Natural killer cell treated with Interleukin-12 subunit alpha and Interleukin-12 subunit beta and Interleukin-15 and Interleukin-18, amount 100 ng/mL, for 72 hours (primary cell): ENCODE measurements around the gene MBD3. TPM values are rescaled to one million over a fixed set of nuclear protein-coding genes. Genes with fewer than 3 reads are reported as not detected.

Experiments
- ATAC-seq, 2 donors: fragments of 150-1000 bp; cut with Tn5 transposase in 1 of 2; sonication (Bioruptor Pico), chemical (Tn5 transposase) in 1 of 2; 2 replicates each; pipeline ENCODE4 v1.10.0; 2021
- DNase-seq: peaks from one replicate; pipeline ENCODE4 v3.0.0; 2022; ENCODE audit warnings: low spot score
- H3K27ac Mint-ChIP-seq, 2 donors: 1 replicate in 1 of 2; 2 replicates in 1 of 2; pipeline ENCODE4 v1.8.0; 2022; ENCODE audit warnings: mixed read lengths in 2 of 2, mild to moderate bottlenecking in 1 of 2, moderate library complexity in 1 of 2
- H3K27me3 Mint-ChIP-seq, 2 donors: 1 replicate in 1 of 2; 2 replicates in 1 of 2; pipeline ENCODE4 v1.8.0; 2022; ENCODE audit warnings: mixed read lengths in 2 of 2
- H3K36me3 Mint-ChIP-seq: one replicate; pipeline ENCODE4 v1.8.0; 2022; ENCODE audit warnings: mixed read lengths
- H3K4me1 Mint-ChIP-seq, 2 donors: 1 replicate in 1 of 2; 2 replicates in 1 of 2; pipeline ENCODE4 v1.8.0; 2022; ENCODE audit warnings: low read depth in 2 of 2, mixed read lengths in 2 of 2, mild to moderate bottlenecking in 1 of 2
- H3K4me3 Mint-ChIP-seq: one replicate; pipeline ENCODE4 v1.8.0; 2022; ENCODE audit warnings: mixed read lengths
- H3K9me3 Mint-ChIP-seq: 2 replicates; pipeline ENCODE4 v1.8.0; 2022; ENCODE audit warnings: mixed read lengths
- total RNA-seq, 2 donors: library from RNA; stranded (reverse); gene quantifications; one replicate each; pipeline ENCODE4 v1.2.3, GENCODE V29; 2022

The MBD3 gene
- total RNA-seq, 2 donors from 2014 or later: 92.5 to 233 TPM

- peaks cover 12 to 20% of the 10 kb centered on the region in 2 donors for H3K4me1 Mint-ChIP-seq
- DNase-seq: no peak
- no peak overlapping the region for H3K27ac Mint-ChIP-seq
- no peaks in the 10 kb centered on the region for H3K9me3 Mint-ChIP-seq
- H3K36me3 Mint-ChIP-seq: no peaks in the 10 kb centered on the region
- ATAC-seq: no peak
- H3K27me3 Mint-ChIP-seq: no peaks in the 10 kb centered on the region
- no peak overlapping the region for H3K4me3 Mint-ChIP-seq
These were observed 9.0 kb upstream of the MBD3 start for GRCh38 chr19:1601613-1602064.

GRCh38 chr19:1599460-1599846, 6.8 kb upstream of the MBD3 start:
- no peak overlapping the region for H3K27ac Mint-ChIP-seq
- H3K27me3 Mint-ChIP-seq: no peaks in the 10 kb centered on the region
- no peaks in the 10 kb centered on the region for H3K36me3 Mint-ChIP-seq
- H3K9me3 Mint-ChIP-seq: no peaks in the 10 kb centered on the region
- peaks cover 0 to 9% of the 10 kb centered on the region in 2 donors for H3K4me1 Mint-ChIP-seq
- DNase-seq (no peak), ATAC-seq (peak in 1 of 2 donors; percentile 44)
- H3K4me3 Mint-ChIP-seq: no peak overlapping the region

- no peaks in the 10 kb centered on the region for H3K36me3 Mint-ChIP-seq
- peaks cover 0 to 4% of the 10 kb centered on the region in 2 donors for H3K4me1 Mint-ChIP-seq
- no peak for DNase-seq
- peak; percentile 9 to 37 for ATAC-seq
- no peak overlapping the region for H3K4me3 Mint-ChIP-seq
- no peak overlapping the region for H3K27ac Mint-ChIP-seq
- no peaks in the 10 kb centered on the region for H3K9me3 Mint-ChIP-seq
- H3K27me3 Mint-ChIP-seq: no peaks in the 10 kb centered on the region
These were observed 6.3 kb upstream of the MBD3 start for GRCh38 chr19:1598777-1599459.

- Mint-ChIP-seq H3K4me3 (peak overlapping the region; percentile 86), H3K9me3 (no peaks in the 10 kb centered on the region), H3K27ac (peak overlapping the region; percentile 70 to 93), H3K4me1 (peaks cover 12 to 13% of the 10 kb centered on the region in 2 donors), H3K27me3 (no peaks in the 10 kb centered on the region), H3K36me3 (no peaks in the 10 kb centered on the region)
- no peak for ATAC-seq
- DNase-seq: no peak
These were observed 772 bp upstream of the MBD3 start for GRCh38 chr19:1593501-1593772.

- H3K4me3 Mint-ChIP-seq: peak overlapping the region; percentile 92
- no peaks in the 10 kb centered on the region for H3K27me3 Mint-ChIP-seq
- H3K36me3 Mint-ChIP-seq: no peaks in the 10 kb centered on the region
- no peaks in the 10 kb centered on the region for H3K9me3 Mint-ChIP-seq
- ATAC-seq: peak; percentile 91
- DNase-seq: peak; percentile 94
- H3K4me1 Mint-ChIP-seq: peaks cover 12 to 13% of the 10 kb centered on the region in 2 donors
- peak overlapping the region; percentile 81 to 90 for H3K27ac Mint-ChIP-seq
These were observed 476 bp downstream of the MBD3 start for GRCh38 chr19:1592024-1592754.

GRCh38 chr19:1591421-1592023, 1.1 kb downstream of the MBD3 start:
- H3K9me3 Mint-ChIP-seq: no peaks in the 10 kb centered on the region
- peak overlapping the region; percentile 92 for H3K4me3 Mint-ChIP-seq
- peaks cover 12 to 13% of the 10 kb centered on the region in 2 donors for H3K4me1 Mint-ChIP-seq
- no peaks in the 10 kb centered on the region for H3K36me3 Mint-ChIP-seq
- ATAC-seq (no peak), DNase-seq (no peak)
- H3K27ac Mint-ChIP-seq: peak overlapping the region; percentile 81 to 90
- H3K27me3 Mint-ChIP-seq: no peaks in the 10 kb centered on the region

GRCh38 chr19:1590641-1591397, 1.8 kb downstream of the MBD3 start:
- peaks cover 12 to 13% of the 10 kb centered on the region in 2 donors for H3K4me1 Mint-ChIP-seq
- ATAC-seq (no peak), DNase-seq (no peak)
- peak overlapping the region; percentile 81 to 90 for H3K27ac Mint-ChIP-seq
- peak overlapping the region; percentile 92 for H3K4me3 Mint-ChIP-seq
- no peaks in the 10 kb centered on the region for H3K27me3 Mint-ChIP-seq
- H3K9me3 Mint-ChIP-seq: no peaks in the 10 kb centered on the region
- no peaks in the 10 kb centered on the region for H3K36me3 Mint-ChIP-seq

- Mint-ChIP-seq H3K4me3 (no peak overlapping the region), H3K27ac (peak overlapping the region in 1 of 2 donors; percentile 54), H3K36me3 (no peaks in the 10 kb centered on the region), H3K27me3 (no peaks in the 10 kb centered on the region), H3K9me3 (no peaks in the 10 kb centered on the region), H3K4me1 (peaks cover 11 to 13% of the 10 kb centered on the region in 2 donors)
- ATAC-seq: no peak
- DNase-seq: no peak
These were observed 4.8 kb downstream of the MBD3 start for GRCh38 chr19:1587872-1588271.

- Mint-ChIP-seq H3K4me1 (peaks cover 3 to 5% of the 10 kb centered on the region in 2 donors), H3K36me3 (no peaks in the 10 kb centered on the region), H3K9me3 (no peaks in the 10 kb centered on the region), H3K27me3 (no peaks in the 10 kb centered on the region), H3K27ac (no peak overlapping the region), H3K4me3 (no peak overlapping the region)
- ATAC-seq: no peak
- no peak for DNase-seq
These were observed 7.5 kb downstream of the MBD3 start for GRCh38 chr19:1585243-1585580.

- Mint-ChIP-seq H3K27me3 (no peaks in the 10 kb centered on the region), H3K36me3 (no peaks in the 10 kb centered on the region), H3K4me1 (peaks cover 2 to 3% of the 10 kb centered on the region in 2 donors), H3K4me3 (no peak overlapping the region), H3K27ac (no peak overlapping the region), H3K9me3 (no peaks in the 10 kb centered on the region)
- DNase-seq: no peak
- peak; percentile 19 to 40 for ATAC-seq
These were observed 8.0 kb downstream of the MBD3 start for GRCh38 chr19:1584500-1585242.

- no peak for ATAC-seq
- DNase-seq: no peak
- Mint-ChIP-seq H3K4me1 (no peaks in the 10 kb centered on the region), H3K4me3 (no peak overlapping the region), H3K27me3 (no peaks in the 10 kb centered on the region), H3K27ac (no peak overlapping the region), H3K36me3 (no peaks in the 10 kb centered on the region), H3K9me3 (no peaks in the 10 kb centered on the region)
These were observed 10.5 kb downstream of the MBD3 start for GRCh38 chr19:1582201-1582600.

- no peak overlapping the region for H3K4me3 Mint-ChIP-seq
- no peak overlapping the region for H3K27ac Mint-ChIP-seq
- DNase-seq (no peak), ATAC-seq (no peak)
- peaks cover 0 to 1% of the 10 kb centered on the region in 2 donors for H3K4me1 Mint-ChIP-seq
- no peaks in the 10 kb centered on the region for H3K36me3 Mint-ChIP-seq
- no peaks in the 10 kb centered on the region for H3K9me3 Mint-ChIP-seq
- no peaks in the 10 kb centered on the region for H3K27me3 Mint-ChIP-seq
These were observed 11.7 kb downstream of the MBD3 start for GRCh38 chr19:1580957-1581356.

GRCh38 chr19:1580382-1580781, 12.3 kb downstream of the MBD3 start:
- Mint-ChIP-seq H3K36me3 (no peaks in the 10 kb centered on the region), H3K27me3 (no peaks in the 10 kb centered on the region), H3K4me3 (no peak overlapping the region), H3K27ac (no peak overlapping the region), H3K4me1 (peaks cover 0 to 4% of the 10 kb centered on the region in 2 donors), H3K9me3 (no peaks in the 10 kb centered on the region)
- DNase-seq (no peak), ATAC-seq (no peak)
